Psoas muscle (tissue), 8 donors: ENCODE results near the gene DNAI1. TPM values are rescaled to one million over a fixed set of nuclear protein-coding genes. Genes with fewer than 3 reads are reported as not detected.

ENCODE experiments used
- ATAC-seq, 4 donors: fragments of 200-7000 bp; cut with Tn5 transposase; one replicate each; pipeline ENCODE4 v1.9.1; 2020; ENCODE audit warnings: moderate library complexity in 3 of 4, mild to moderate bottlenecking in 2 of 4
- DNase-seq, 2 donors: peaks; one replicate each; pipeline ENCODE4 v3.0.0-alpha.2; 2020
- H3K27ac ChIP-seq: fragments of 200-600 bp; one replicate; pipeline ENCODE4 v1.8.0; 2022
- H3K27me3 ChIP-seq, 3 donors: fragments of 200-600 bp in 1 of 3; one replicate each; pipeline versions ENCODE4 v1.6.1 to v1.8.0; 2013 to 2022; ENCODE audit warnings: low read length in 2 of 3, mild to moderate bottlenecking in 2 of 3, moderate library complexity in 1 of 3; ENCODE audit not compliant: insufficient read depth in 3 of 3
- H3K36me3 ChIP-seq, 2 donors: fragments of 200-600 bp in 1 of 2; one replicate each; pipeline versions ENCODE4 v1.6.1 to v1.8.0; 2013 to 2022; ENCODE audit warnings: low read depth in 1 of 2, mild to moderate bottlenecking in 1 of 2, moderate library complexity in 1 of 2; ENCODE audit not compliant: insufficient read depth in 1 of 2
- H3K4me1 ChIP-seq: fragments of 200-600 bp; one replicate; pipeline ENCODE4 v1.8.0; 2022
- H3K4me3 ChIP-seq: fragments of 200-600 bp; one replicate; pipeline ENCODE4 v1.8.0; 2022; ENCODE audit warnings: mild to moderate bottlenecking
- H3K9me3 ChIP-seq: fragments of 200-600 bp; one replicate; pipeline ENCODE4 v1.8.0; 2022
- CTCF ChIP-seq: fragments of 200-600 bp; IDR thresholded peaks from one replicate; pipeline ENCODE4 v1.8.0; 2022; ENCODE audit warnings: antibody characterized with exemption
- WGBS, 3 donors: extraction: QIAGEN DNeasy Blood & Tissue Kit; methylation state at CpG; one replicate each; pipeline versions ENCODE4 v1.1.6 to v1.1.7; 2013; 5-methylcytosine and 5-hydroxymethylcytosine counted together
- intact Hi-C, 2 donors: fragments of 100-400 bp; cut with DNase I; formaldehyde crosslinking; loops; one replicate each; pipeline versions ENCODE4 v1.11.0 to v1.14.2; 2022
- polyA plus RNA-seq, 3 donors: library from polyadenylated mRNA; stranded (reverse); fragments of 200-250 nt; gene quantifications; one replicate each; pipeline ENCODE4 v1.2.3, GENCODE V29; 2013
- total RNA-seq, 4 donors: library from RNA; stranded (reverse); fragmentation: NEBNext Ultra II Directional in 2 of 4; extraction: Animal tissue kit (Norgen Biotek cat#: 25700) in 2 of 4; gene quantifications; one replicate each; pipeline versions ENCODE4 v1.2.1 to v1.2.4, GENCODE V29; 2021 to 2023
- donor health status: healthy with polysubstance abuse.
- donor health status: DM: no; HTN: no; CAD: no; lungs with moderate emphysema.
- donor health status: Bipolar disorder and iron deficiency.
- donor health status: healthy.
- donor health status: DM: yes; HTN: yes; CAD: no.
- donor health status: DM: no; HTN: no; CAD: no.
- donor health status: DM: no; HTN: no; CAD: no.
- donor health status: DM: yes; HTN: yes; CAD: no.

Gene DNAI1
- total and polyA plus RNA-seq, 7 donors = 0.04 to 0.70 (median 0.27) TPM; not detected in 3

- Histone ChIP-seq H3K4me1 (no peaks in the 10 kb centered on the region), H3K27ac (no peak overlapping the region), H3K27me3 (no peaks in the 10 kb centered on the region), H3K9me3 (no peaks in the 10 kb centered on the region), H3K36me3 (no peaks in the 10 kb centered on the region), H3K4me3 (no peak overlapping the region)
- TF ChIP-seq CTCF = no peak
- DNase-seq (no peak), ATAC-seq (no peak)
- intact Hi-C loops = no loop called here
- 71 to 97% (median 93%) methylated on average over 3 of the region's 3 CpGs for WGBS, 3 donors
Measured at GRCh38 chr9:34508951-34509350, 50.3 kb downstream of the DNAI1 start.

DNA sequence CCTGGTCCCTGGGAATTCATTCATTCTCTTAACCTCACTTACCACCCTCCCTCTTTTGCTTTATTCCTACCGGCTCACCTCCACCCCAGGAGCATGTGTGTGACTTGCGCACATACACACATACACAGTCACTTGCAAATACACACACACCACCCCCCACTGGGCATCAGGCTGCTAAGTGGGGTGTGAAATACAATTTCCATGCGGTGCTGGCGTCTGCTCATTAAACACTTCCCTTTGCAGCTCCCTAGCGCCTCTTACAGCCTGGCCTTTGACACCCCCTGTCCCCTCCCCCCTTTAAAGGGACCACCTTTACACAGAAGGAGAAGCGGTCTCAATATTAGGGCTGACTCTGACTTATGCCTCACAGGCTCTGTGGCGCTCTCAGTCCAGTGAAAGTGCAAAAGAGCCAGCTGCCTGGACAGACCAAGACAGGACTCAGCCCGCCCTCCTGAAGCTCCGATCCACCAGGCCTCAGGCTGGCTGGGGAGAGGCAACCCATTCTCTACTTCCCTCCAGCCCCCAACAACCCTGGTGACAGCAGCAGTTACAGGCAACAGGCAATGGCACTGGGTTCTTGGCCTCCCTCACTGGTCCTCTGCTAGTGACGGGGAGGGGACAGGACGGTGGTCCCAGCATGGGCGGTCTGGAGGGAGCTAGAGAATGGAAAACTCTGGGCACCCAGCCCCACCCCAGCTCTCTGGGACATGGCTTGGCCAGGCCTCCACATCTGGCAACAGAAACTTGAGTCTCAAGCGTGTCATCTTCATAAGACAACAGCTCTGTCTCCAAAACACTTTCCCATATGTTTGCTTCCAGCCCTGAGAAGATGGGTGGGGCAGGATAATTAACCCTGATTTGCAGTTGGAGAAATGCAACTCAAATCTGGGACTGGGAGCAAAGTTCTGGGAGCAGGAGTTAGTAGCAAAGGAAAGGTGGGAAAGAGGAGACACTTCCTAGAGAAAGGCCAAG, 52.2 kb downstream of the DNAI1 start:
- no peak overlapping the region for H3K4me3 ChIP-seq
- intact Hi-C loops = no loop called here
- ATAC-seq = no peak
- no peak for TF ChIP-seq CTCF
- H3K9me3 ChIP-seq = no peaks in the 10 kb centered on the region
- DNase-seq = no peak
- H3K4me1 ChIP-seq = no peaks in the 10 kb centered on the region
- H3K27ac ChIP-seq = no peak overlapping the region
- WGBS, 3 donors = 52 to 58% (median 56%) methylated on average over 13 of the region's 13 CpGs
- H3K27me3 ChIP-seq = no peaks in the 10 kb centered on the region
- no peaks in the 10 kb centered on the region for H3K36me3 ChIP-seq

DNA sequence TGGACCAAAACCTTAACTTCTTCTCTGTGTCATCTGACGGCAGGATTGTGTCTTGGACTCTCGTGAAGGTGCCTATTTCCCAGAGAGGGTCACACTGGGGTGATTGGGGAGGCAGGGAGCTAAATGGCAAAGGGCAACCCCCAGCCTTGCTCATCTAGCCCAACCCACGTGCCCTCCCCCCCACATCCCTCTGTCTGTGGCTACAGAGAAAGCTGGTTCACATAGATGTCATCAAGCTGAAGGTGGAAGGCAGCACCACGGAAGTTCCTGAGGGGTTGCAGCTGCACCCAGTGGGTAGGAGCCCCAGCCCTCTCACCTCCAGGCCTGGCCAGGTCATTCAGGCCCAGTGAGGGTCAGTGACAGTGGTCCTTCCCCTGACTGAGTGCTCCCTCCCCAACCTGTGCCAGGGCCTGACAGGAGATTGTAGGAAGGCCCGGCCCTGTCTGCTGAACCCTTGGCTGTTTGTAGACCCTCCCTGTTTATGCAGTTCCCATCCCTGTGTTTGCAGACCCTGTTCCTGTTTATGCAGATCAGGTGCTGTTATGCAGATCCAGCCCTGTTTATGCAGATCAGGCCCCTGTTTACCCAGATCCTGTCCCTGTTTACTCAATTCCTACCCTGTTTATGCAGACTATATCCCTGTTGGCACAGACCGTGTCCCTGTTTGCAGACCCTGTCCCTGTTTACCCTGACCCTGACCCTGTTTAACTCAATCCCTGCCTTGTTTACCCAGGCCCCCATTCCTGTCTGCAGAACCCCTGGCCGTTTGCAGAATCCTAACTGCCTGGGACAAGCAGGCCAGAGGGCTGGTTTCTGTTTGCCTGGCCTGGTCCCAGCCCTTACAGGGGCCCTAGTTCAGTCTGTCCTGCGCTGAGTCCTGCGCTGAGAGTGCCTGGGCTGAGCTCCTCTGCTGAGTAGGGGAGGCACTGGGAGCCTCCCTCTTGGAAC, 53.8 kb downstream of the DNAI1 start:
- Histone ChIP-seq H3K4me3 (no peak overlapping the region), H3K9me3 (no peaks in the 10 kb centered on the region), H3K27ac (no peak overlapping the region), H3K36me3 (no peaks in the 10 kb centered on the region), H3K4me1 (no peaks in the 10 kb centered on the region), H3K27me3 (no peaks in the 10 kb centered on the region)
- DNase-seq = no peak
- TF ChIP-seq CTCF = no peak
- intact Hi-C loops = no loop called here
- WGBS, 3 donors = 73 to 79% (median 73%) methylated on average over 9 of the region's 9 CpGs
- ATAC-seq = no peak

DNA sequence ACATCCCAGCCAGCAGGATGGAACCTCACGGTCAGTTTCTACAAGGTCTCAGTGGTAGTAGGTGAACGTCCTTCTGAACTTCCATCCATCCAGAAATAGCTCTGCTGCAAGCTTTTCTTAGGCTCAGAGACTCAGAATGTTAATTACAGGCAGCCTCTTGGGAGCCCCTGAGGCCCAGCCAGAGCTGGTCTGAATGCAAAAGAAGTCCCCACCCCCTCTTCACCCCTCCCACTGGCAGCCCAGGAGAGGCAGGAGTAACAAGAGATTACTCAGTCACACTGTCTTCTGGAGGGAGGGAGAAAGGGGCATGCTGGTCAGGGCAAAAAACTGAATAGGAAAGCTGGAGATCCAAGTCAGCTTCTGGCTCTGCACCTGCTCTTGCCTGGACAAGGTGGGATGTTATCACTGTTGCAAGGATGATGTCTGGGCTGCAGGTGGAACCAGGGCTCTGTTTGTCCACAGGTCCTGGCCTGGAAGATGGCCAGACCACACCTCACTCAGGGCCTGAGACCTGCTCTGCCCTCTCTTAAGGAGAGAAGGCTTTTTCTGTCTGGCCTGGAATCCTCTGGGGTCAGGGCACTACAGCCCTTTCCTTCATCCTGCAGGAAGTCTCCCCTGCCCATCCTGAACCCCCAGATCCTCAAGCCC, 55.1 kb downstream of the DNAI1 start:
- Histone ChIP-seq H3K27ac (no peak overlapping the region), H3K36me3 (no peaks in the 10 kb centered on the region), H3K9me3 (no peaks in the 10 kb centered on the region), H3K4me3 (no peak overlapping the region), H3K4me1 (no peaks in the 10 kb centered on the region), H3K27me3 (no peaks in the 10 kb centered on the region)
- intact Hi-C loops = no loop called here
- ATAC-seq (no peak), DNase-seq (no peak)
- TF ChIP-seq CTCF = no peak
- WGBS, 3 donors = 42 to 68% (median 68%) methylated on average over 2 of the region's 2 CpGs
